PC-9 (cell line): ENCODE measurements around the gene FAM163B.

Experiments
- EZH2 ChIP-seq: fragments of 200-600 bp; sonication (generic); IDR thresholded peaks from 2 replicates; pipeline ENCODE4 v1.8.0; 2017; ENCODE audit warnings: antibody characterized with exemption, low read depth
- TF ChIP-seq, protein P1 (sequence below): fragments of 200-600 bp; sonication (generic); conservative IDR thresholded peaks from 2 replicates; pipeline ENCODE4 v1.6.1; 2017; ENCODE audit warnings: mixed run types, antibody characterized with exemption, mild to moderate bottlenecking, moderate library complexity

- no peak for TF ChIP-seq EZH2
- TF ChIP-seq, protein P1, sequence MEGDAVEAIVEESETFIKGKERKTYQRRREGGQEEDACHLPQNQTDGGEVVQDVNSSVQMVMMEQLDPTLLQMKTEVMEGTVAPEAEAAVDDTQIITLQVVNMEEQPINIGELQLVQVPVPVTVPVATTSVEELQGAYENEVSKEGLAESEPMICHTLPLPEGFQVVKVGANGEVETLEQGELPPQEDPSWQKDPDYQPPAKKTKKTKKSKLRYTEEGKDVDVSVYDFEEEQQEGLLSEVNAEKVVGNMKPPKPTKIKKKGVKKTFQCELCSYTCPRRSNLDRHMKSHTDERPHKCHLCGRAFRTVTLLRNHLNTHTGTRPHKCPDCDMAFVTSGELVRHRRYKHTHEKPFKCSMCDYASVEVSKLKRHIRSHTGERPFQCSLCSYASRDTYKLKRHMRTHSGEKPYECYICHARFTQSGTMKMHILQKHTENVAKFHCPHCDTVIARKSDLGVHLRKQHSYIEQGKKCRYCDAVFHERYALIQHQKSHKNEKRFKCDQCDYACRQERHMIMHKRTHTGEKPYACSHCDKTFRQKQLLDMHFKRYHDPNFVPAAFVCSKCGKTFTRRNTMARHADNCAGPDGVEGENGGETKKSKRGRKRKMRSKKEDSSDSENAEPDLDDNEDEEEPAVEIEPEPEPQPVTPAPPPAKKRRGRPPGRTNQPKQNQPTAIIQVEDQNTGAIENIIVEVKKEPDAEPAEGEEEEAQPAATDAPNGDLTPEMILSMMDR: no peak
Observed at GRCh38 chr9:133632806-133633680, 23.9 kb upstream of the FAM163B start.
